GM23338 (cell line): Measurements from ENCODE around the gene MICAL2.

Source experiments
- CTCF ChIP-seq, 2 experiments: fragments of 200-600 bp in 1 of 2; sonication (generic) in 1 of 2; conservative IDR thresholded peaks; 2 replicates each; pipeline versions ENCODE4 v1.5.1 to v1.6.1; 2016 to 2017; ENCODE audit warnings: antibody characterized with exemption in 2 of 2, low read depth in 2 of 2, mild to moderate bottlenecking in 2 of 2, moderate library complexity in 1 of 2
- EZH2phosphoT487 ChIP-seq: fragments of 200-600 bp; sonication (generic); IDR thresholded peaks from one replicate; pipeline ENCODE4 v1.8.1; 2018; ENCODE audit warnings: antibody characterized with exemption; ENCODE audit not compliant: unreplicated experiment
- POLR2AphosphoS5 ChIP-seq: IDR thresholded peaks from 2 replicates; pipeline ENCODE4 v1.6.1; 2016; ENCODE audit warnings: antibody characterized with exemption, low read depth
- ZNF462 ChIP-seq: fragments of 250-450 bp; sonication (Bioruptor Pico); IDR thresholded peaks from 2 replicates; pipeline ENCODE4 v1.5.0; 2020; ENCODE audit warnings: mild to moderate bottlenecking, moderate library complexity

GRCh38 chr11:12188548-12189317, 78.3 kb downstream of the MICAL2 start:
- TF ChIP-seq CTCF (conservative IDR thresholded peaks at IDR 0.05; ENCODE audit: low read depth in 2 of 2) (no peak), ZNF462 (CRISPR knock-in tag) (no peak), EZH2phosphoT487 (no peak), POLR2AphosphoS5 (no peak)
